Natural killer cell treated with Interleukin-12 subunit alpha and Interleukin-12 subunit beta and Interleukin-15 and Interleukin-18, amount 100 ng/mL, for 72 hours (primary cell): ENCODE results near the gene NFASC. TPM values are rescaled to one million over a fixed set of nuclear protein-coding genes. Genes with fewer than 3 reads are reported as not detected.

Source experiments
- ATAC-seq, 2 donors: fragments of 150-1000 bp; cut with Tn5 transposase in 1 of 2; sonication (Bioruptor Pico), chemical (Tn5 transposase) in 1 of 2; 2 replicates each; pipeline ENCODE4 v1.10.0; 2021
- DNase-seq: peaks from one replicate; pipeline ENCODE4 v3.0.0; 2022; ENCODE audit warnings: low spot score
- H3K27ac Mint-ChIP-seq, 2 donors: 1 replicate in 1 of 2; 2 replicates in 1 of 2; pipeline ENCODE4 v1.8.0; 2022; ENCODE audit warnings: mixed read lengths in 2 of 2, mild to moderate bottlenecking in 1 of 2, moderate library complexity in 1 of 2
- H3K27me3 Mint-ChIP-seq, 2 donors: 1 replicate in 1 of 2; 2 replicates in 1 of 2; pipeline ENCODE4 v1.8.0; 2022; ENCODE audit warnings: mixed read lengths in 2 of 2
- H3K36me3 Mint-ChIP-seq: one replicate; pipeline ENCODE4 v1.8.0; 2022; ENCODE audit warnings: mixed read lengths
- H3K4me1 Mint-ChIP-seq, 2 donors: 1 replicate in 1 of 2; 2 replicates in 1 of 2; pipeline ENCODE4 v1.8.0; 2022; ENCODE audit warnings: low read depth in 2 of 2, mixed read lengths in 2 of 2, mild to moderate bottlenecking in 1 of 2
- H3K4me3 Mint-ChIP-seq: one replicate; pipeline ENCODE4 v1.8.0; 2022; ENCODE audit warnings: mixed read lengths
- H3K9me3 Mint-ChIP-seq: 2 replicates; pipeline ENCODE4 v1.8.0; 2022; ENCODE audit warnings: mixed read lengths
- total RNA-seq, 2 donors: library from RNA; stranded (reverse); gene quantifications; one replicate each; pipeline ENCODE4 v1.2.3, GENCODE V29; 2022

NFASC gene
- total RNA-seq, 2 donors from 2014 or later = 0.36 to 0.71 TPM

DNA sequence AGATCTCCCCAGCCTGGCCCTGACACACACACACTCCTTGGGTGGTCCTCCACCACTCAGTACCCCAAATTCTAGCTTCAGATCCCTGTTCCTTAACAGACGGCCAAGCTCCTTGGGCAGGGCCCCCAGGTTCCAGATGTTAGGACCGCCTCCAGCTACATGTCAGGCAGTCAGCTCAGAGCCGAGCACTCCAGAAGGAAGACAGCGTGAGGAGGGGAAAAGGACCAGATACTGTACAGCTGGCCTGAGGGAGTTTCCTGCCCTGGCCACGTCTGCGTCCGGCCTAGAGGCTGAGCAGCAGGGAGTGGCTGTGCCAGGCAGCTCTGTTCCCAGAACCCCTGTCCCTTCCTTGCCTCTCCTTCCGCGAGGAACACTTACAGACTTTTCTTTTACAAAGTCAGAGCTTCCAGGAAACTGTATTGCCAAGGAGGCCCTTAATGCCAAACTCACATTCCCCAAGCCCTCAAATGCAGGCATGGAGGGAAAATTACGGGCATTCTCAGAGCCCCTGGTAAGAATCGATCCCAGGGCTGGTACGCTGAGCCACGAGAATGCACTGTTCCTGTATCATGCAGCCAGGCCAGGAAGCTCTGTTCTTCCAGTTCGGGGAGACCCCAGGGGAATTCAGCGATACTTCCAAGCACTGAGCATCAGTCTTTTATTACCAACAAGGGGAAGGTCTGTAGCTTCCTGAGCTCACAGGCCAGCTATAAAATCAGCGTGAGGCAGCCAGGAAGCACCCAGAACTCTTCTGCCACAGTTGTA lies 127.1 kb downstream of the NFASC start:
- Mint-ChIP-seq H3K9me3 (no peaks in the 10 kb centered on the region), H3K36me3 (no peaks in the 10 kb centered on the region), H3K27ac (no peak overlapping the region), H3K4me1 (peaks cover 0 to 4% of the 10 kb centered on the region in 2 donors), H3K27me3 (peaks cover 7 to 19% of the 10 kb centered on the region in 2 donors), H3K4me3 (no peak overlapping the region)
- ATAC-seq (no peak), DNase-seq (no peak)

DNA sequence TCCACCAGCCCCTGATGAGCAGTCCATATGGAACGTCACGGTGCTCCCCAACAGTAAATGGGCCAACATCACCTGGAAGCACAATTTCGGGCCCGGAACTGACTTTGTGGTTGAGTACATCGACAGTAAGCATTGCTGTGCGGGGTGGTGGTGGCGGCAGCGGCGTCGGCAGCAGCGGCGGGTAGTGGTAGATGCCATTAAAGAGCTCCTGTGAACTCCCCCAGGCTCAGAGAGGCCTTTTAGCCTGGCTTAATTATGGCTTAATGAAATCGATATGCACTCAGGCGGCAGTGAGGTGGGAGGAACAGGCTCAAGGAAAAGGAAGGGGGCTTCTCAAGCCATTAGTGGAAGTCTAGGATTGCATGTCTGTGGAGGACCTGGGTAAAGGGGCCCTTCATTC lies 130.5 kb downstream of the NFASC start:
- DNase-seq = no peak
- H3K4me1 Mint-ChIP-seq = no peaks in the 10 kb centered on the region
- no peaks in the 10 kb centered on the region for H3K9me3 Mint-ChIP-seq

DNA sequence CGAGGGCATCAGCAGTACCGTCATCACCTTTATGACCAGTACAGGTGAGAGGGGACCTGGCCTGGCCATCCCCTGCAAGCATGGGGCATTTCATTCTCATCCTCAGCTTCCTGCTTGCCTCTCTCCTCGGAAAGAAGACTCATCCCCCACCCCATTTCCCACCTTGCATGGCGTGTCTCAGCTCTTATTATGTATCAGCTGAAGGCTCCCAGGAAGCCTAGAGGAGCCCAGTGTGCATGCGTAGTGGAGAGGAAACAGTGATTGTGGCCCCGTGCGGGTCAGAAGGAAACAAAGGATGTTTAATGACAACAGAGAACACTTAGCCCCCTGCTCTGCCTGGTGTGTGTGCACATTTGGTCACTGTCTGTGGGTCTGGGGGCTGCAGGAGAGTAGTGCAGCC lies 132.0 kb downstream of the NFASC start:
- no peaks in the 10 kb centered on the region for H3K36me3 Mint-ChIP-seq
- H3K27me3 Mint-ChIP-seq = peaks cover 7 to 15% of the 10 kb centered on the region in 2 donors
- DNase-seq (no peak), ATAC-seq (no peak)
- no peak overlapping the region for H3K4me3 Mint-ChIP-seq
- no peak overlapping the region for H3K27ac Mint-ChIP-seq
- no peaks in the 10 kb centered on the region for H3K9me3 Mint-ChIP-seq
- H3K4me1 Mint-ChIP-seq = no peaks in the 10 kb centered on the region

More for the DNA sequence above, 130.5 kb downstream of the NFASC start:
- H3K36me3 Mint-ChIP-seq = no peaks in the 10 kb centered on the region
- H3K27me3 Mint-ChIP-seq = peaks cover 5 to 11% of the 10 kb centered on the region in 2 donors
- no peak for ATAC-seq
- H3K4me3 Mint-ChIP-seq = no peak overlapping the region
- no peak overlapping the region for H3K27ac Mint-ChIP-seq

GRCh38 chr1:205003358-205004131 lies 132.9 kb downstream of the NFASC start:
- no peaks in the 10 kb centered on the region for H3K36me3 Mint-ChIP-seq
- no peak for ATAC-seq
- peaks cover 7 to 15% of the 10 kb centered on the region in 2 donors for H3K27me3 Mint-ChIP-seq
- no peak overlapping the region for H3K4me3 Mint-ChIP-seq
- no peaks in the 10 kb centered on the region for H3K4me1 Mint-ChIP-seq
- no peak overlapping the region for H3K27ac Mint-ChIP-seq
- no peaks in the 10 kb centered on the region for H3K9me3 Mint-ChIP-seq
- no peak for DNase-seq

GRCh38 chr1:205004351-205004750 lies 133.7 kb downstream of the NFASC start:
- Mint-ChIP-seq H3K9me3 (no peaks in the 10 kb centered on the region), H3K36me3 (no peaks in the 10 kb centered on the region), H3K27ac (no peak overlapping the region), H3K4me1 (no peaks in the 10 kb centered on the region), H3K27me3 (peaks cover 7 to 15% of the 10 kb centered on the region in 2 donors), H3K4me3 (no peak overlapping the region)
- DNase-seq = no peak
- no peak for ATAC-seq

- H3K4me1 Mint-ChIP-seq = no peaks in the 10 kb centered on the region
- H3K9me3 Mint-ChIP-seq = no peaks in the 10 kb centered on the region
- H3K4me3 Mint-ChIP-seq = no peak overlapping the region
- DNase-seq = no peak
- no peak for ATAC-seq
- H3K27ac Mint-ChIP-seq = no peak overlapping the region
- H3K36me3 Mint-ChIP-seq = no peaks in the 10 kb centered on the region
- peaks cover 2 to 7% of the 10 kb centered on the region in 2 donors for H3K27me3 Mint-ChIP-seq
Observed at GRCh38 chr1:205008896-205009295, 138.2 kb downstream of the NFASC start.

DNA sequence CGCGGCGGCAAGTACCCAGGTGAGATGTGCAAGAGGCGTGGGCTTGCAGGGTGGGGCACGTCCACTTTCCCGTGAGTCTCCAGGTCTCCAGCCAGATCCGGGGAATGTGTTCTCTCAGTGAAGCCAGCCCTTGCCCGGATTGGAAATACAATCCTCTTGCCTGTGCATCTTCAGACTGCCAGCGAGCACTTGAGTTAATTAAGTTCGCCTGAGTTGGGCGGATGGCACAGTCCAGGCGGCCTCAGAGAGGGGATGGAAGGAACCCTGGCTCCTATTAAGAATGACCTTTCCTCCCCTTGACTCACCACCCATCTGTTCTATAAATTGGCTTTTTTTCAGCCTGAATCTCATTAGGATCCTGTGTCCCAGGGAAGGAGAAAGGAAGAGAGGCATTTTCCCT lies 139.0 kb downstream of the NFASC start:
- H3K27ac Mint-ChIP-seq = no peak overlapping the region
- peaks cover 2 to 7% of the 10 kb centered on the region in 2 donors for H3K27me3 Mint-ChIP-seq
- H3K4me3 Mint-ChIP-seq = no peak overlapping the region
- ATAC-seq (no peak), DNase-seq (no peak)
- H3K36me3 Mint-ChIP-seq = no peaks in the 10 kb centered on the region
- no peaks in the 10 kb centered on the region for H3K9me3 Mint-ChIP-seq
- no peaks in the 10 kb centered on the region for H3K4me1 Mint-ChIP-seq

DNA sequence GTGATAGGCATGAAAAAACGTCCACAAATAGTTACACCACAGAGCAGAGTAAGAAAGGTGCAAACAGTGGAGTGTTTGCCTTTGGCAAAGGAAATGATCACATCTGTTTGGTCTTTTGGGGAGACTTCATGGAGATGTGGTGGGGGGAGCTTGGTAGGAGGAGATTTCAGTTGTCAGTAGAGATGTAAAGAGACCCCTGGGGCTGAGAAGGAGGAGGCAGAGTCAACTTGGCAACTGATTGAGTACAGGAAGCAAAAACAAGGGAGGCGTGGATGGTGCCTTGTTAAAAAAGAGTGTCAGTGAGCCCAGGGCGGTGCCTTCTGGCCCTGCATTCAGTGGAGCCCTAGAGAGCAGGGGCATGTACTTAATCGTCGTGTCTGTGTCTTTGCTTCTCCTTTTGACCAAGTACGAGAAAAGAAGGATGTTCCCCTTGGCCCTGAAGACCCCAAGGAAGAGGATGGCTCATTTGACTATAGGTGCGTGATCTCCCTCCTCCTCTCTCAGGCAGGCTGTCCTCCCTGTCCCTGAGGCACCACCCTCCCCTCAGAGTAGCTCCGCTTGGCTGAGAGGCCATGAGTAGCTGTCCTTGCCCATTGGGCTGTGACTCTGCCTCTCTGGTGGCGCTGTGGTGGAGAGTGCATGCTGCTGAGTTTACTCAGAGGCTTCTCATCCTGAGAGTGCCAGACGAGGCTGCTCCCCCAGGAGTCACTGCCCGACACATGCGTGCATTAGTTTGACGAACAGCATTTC lies 141.9 kb downstream of the NFASC start:
- peaks cover 0 to 4% of the 10 kb centered on the region in 2 donors for H3K27me3 Mint-ChIP-seq
- no peak overlapping the region for H3K27ac Mint-ChIP-seq
- H3K36me3 Mint-ChIP-seq = no peaks in the 10 kb centered on the region
- ATAC-seq (no peak), DNase-seq (no peak)
- no peaks in the 10 kb centered on the region for H3K9me3 Mint-ChIP-seq
- no peaks in the 10 kb centered on the region for H3K4me1 Mint-ChIP-seq
- no peak overlapping the region for H3K4me3 Mint-ChIP-seq

GRCh38 chr1:205013683-205014367 lies 143.2 kb downstream of the NFASC start:
- no peak for DNase-seq
- Mint-ChIP-seq H3K4me1 (no peaks in the 10 kb centered on the region), H3K36me3 (no peaks in the 10 kb centered on the region), H3K27ac (no peak overlapping the region), H3K9me3 (no peaks in the 10 kb centered on the region), H3K4me3 (no peak overlapping the region), H3K27me3 (peaks cover 0 to 3% of the 10 kb centered on the region in 2 donors)
- no peak for ATAC-seq

GRCh38 chr1:205014783-205015182 lies 144.1 kb downstream of the NFASC start:
- H3K9me3 Mint-ChIP-seq = no peaks in the 10 kb centered on the region
- ATAC-seq (no peak), DNase-seq (no peak)
- H3K36me3 Mint-ChIP-seq = no peaks in the 10 kb centered on the region
- no peak overlapping the region for H3K27ac Mint-ChIP-seq
- H3K27me3 Mint-ChIP-seq = peaks cover 0 to 3% of the 10 kb centered on the region in 2 donors
- H3K4me1 Mint-ChIP-seq = no peaks in the 10 kb centered on the region
- no peak overlapping the region for H3K4me3 Mint-ChIP-seq

DNA sequence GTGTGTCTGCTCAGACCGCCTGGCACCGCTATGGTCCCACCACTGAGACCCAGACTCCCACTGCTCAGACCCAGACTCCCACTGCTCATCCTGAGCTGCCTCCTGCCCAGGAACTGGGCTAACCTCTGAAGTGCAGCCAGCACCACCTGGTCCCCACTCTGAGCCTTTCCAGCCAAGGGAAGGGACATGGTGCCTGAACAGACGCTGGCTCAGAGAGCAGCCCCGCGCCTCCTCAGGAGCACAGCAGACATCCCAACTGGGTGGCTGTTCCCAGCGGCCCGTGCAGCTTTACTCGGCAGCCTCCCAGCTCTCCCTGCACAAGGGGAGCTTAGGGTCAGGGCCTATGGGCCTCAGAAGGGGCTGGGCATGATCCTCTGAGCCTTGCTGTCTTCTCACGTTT lies 144.6 kb downstream of the NFASC start:
- no peak for DNase-seq
- Mint-ChIP-seq H3K4me1 (no peaks in the 10 kb centered on the region), H3K27me3 (peaks cover 0 to 3% of the 10 kb centered on the region in 2 donors), H3K27ac (no peak overlapping the region), H3K36me3 (no peaks in the 10 kb centered on the region), H3K4me3 (no peak overlapping the region), H3K9me3 (no peaks in the 10 kb centered on the region)
- no peak for ATAC-seq

DNA sequence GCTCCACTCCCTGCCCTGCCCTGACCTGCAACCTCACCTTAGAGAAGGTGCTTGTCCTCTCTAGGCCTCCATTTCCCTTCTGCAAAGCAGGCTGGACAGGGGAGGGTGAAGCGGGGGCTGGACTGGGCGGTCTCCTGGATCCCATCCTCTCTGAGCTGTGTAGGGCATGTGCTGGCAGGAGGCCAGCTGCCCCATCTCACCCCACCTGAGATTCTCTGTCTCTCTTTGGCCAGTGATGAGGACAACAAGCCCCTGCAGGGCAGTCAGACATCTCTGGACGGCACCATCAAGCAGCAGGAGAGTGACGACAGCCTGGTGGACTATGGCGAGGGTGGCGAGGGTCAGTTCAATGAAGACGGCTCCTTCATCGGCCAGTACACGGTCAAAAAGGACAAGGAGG lies 145.4 kb downstream of the NFASC start:
- no peaks in the 10 kb centered on the region for H3K4me1 Mint-ChIP-seq
- no peak for ATAC-seq
- DNase-seq = no peak
- no peak overlapping the region for H3K27ac Mint-ChIP-seq
- no peaks in the 10 kb centered on the region for H3K36me3 Mint-ChIP-seq
- H3K9me3 Mint-ChIP-seq = no peaks in the 10 kb centered on the region
- peaks cover 0 to 3% of the 10 kb centered on the region in 2 donors for H3K27me3 Mint-ChIP-seq
- no peak overlapping the region for H3K4me3 Mint-ChIP-seq

- ATAC-seq (no peak), DNase-seq (no peak)
- Mint-ChIP-seq H3K36me3 (no peaks in the 10 kb centered on the region), H3K4me3 (no peak overlapping the region), H3K27ac (no peak overlapping the region), H3K4me1 (no peaks in the 10 kb centered on the region), H3K9me3 (no peaks in the 10 kb centered on the region), H3K27me3 (peaks cover 0 to 3% of the 10 kb centered on the region in 2 donors)
Observed at GRCh38 chr1:205016584-205016983, 145.9 kb downstream of the NFASC start.
